ENCODE data around the gene DALRD3.
A peak's percentile ranks its signal among the peaks of the same experiment; 100 is the strongest.

DALRD3 gene

DNA sequence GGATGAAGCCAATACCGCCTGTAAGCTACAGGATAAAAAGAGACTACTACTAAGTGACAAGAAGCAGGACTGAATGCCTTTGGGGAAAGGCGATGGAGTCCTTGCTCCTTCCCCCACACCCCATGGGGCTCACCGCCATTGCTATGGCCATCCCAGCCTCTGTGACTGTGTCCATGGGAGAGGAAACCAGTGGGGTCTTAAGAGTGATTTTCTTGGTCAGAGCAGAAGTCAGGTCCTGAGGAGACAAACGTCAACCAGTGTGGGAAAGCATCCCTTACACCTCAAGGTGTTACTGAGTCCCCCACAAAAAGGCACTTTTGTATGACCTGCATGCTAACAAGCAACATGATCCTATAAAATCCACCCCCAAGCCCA is 9.9 kb upstream of the DALRD3 start:
- no peaks in the 10 kb centered on the region for H3K9me3 ChIP-seq (ENCODE audit: control insufficient read depth, low read depth, low read length)
- peaks cover 9% of the 10 kb centered on the region for H3K4me1 ChIP-seq (ENCODE audit: control insufficient read depth, low read depth, low read length)

DNA sequence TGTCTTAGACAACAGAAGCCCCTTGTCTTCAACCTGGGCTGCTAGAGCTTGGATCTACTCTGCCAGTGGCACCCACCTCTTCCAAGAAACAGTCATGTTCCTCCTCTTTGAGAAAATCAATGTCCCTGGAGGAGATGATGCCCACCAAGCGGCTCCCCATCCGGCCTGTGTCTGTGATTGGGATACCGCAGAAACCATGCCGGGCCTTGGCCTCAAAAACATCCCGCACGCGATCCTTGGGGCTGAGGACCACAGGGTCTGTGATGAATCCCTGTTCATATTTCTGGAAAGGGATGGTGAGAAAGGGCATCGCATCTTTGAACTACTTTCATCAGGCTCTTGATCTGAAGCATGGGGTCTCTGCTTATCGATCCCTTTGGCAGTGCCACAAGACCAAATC is 9.3 kb upstream of the DALRD3 start:
- Histone ChIP-seq H3K4me1 (ENCODE audit: control insufficient read depth, low read depth, low read length) (peaks cover 9% of the 10 kb centered on the region), H3K27ac (ENCODE audit: low read length) (no peak overlapping the region), H3K9ac (ENCODE audit: low read length) (no peak overlapping the region)

More for the DNA sequence above, 9.9 kb upstream of the DALRD3 start:
- H3K27me3 ChIP-seq (ENCODE audit: control insufficient read depth, insufficient read depth, low read length) = no peaks in the 10 kb centered on the region
- H3K27ac ChIP-seq (ENCODE audit: low read length) = no peak overlapping the region
- peak overlapping the region; percentile 75 for H3K9ac ChIP-seq (ENCODE audit: low read length)
- peaks cover 72% of the 10 kb centered on the region for H3K36me3 ChIP-seq (ENCODE audit: control insufficient read depth, low read depth, low read length)
- H3K4me3 ChIP-seq (ENCODE audit: low read length) = peak overlapping the region; percentile 72

DNA sequence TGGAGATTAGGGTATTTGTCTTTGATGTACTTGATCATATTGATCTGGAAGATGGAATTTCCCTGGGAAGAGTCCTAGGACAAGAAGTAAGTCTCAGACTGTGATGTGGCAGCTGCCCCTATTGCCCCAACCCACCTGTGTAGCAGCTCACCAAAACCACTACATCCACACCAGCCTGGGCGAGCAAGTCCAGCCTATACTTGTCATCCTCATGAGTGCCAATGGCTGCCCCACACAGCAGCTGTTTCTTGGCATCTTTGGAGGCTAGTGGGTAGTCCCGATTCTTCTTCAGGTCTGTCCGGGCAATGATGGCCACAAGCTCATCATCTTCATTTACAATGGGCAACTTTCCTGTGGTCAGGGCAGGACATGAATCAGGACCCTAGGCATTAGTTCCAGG is 8.2 kb upstream of the DALRD3 start:
- Histone ChIP-seq H3K27me3 (ENCODE audit: control insufficient read depth, insufficient read depth, low read length) (no peaks in the 10 kb centered on the region), H3K4me3 (ENCODE audit: low read length) (no peak overlapping the region), H3K9ac (ENCODE audit: low read length) (no peak overlapping the region), H3K36me3 (ENCODE audit: control insufficient read depth, low read depth, low read length) (peaks cover 57% of the 10 kb centered on the region), H3K4me1 (ENCODE audit: control insufficient read depth, low read depth, low read length) (peaks cover 9% of the 10 kb centered on the region), H3K9me3 (ENCODE audit: control insufficient read depth, low read depth, low read length) (no peaks in the 10 kb centered on the region), H3K27ac (ENCODE audit: low read length) (no peak overlapping the region)

More for the DNA sequence above, 9.3 kb upstream of the DALRD3 start:
- Histone ChIP-seq H3K27me3 (ENCODE audit: control insufficient read depth, insufficient read depth, low read length) (no peaks in the 10 kb centered on the region), H3K9me3 (ENCODE audit: control insufficient read depth, low read depth, low read length) (no peaks in the 10 kb centered on the region), H3K4me3 (ENCODE audit: low read length) (peak overlapping the region; percentile 72), H3K36me3 (ENCODE audit: control insufficient read depth, low read depth, low read length) (peaks cover 68% of the 10 kb centered on the region)

DNA sequence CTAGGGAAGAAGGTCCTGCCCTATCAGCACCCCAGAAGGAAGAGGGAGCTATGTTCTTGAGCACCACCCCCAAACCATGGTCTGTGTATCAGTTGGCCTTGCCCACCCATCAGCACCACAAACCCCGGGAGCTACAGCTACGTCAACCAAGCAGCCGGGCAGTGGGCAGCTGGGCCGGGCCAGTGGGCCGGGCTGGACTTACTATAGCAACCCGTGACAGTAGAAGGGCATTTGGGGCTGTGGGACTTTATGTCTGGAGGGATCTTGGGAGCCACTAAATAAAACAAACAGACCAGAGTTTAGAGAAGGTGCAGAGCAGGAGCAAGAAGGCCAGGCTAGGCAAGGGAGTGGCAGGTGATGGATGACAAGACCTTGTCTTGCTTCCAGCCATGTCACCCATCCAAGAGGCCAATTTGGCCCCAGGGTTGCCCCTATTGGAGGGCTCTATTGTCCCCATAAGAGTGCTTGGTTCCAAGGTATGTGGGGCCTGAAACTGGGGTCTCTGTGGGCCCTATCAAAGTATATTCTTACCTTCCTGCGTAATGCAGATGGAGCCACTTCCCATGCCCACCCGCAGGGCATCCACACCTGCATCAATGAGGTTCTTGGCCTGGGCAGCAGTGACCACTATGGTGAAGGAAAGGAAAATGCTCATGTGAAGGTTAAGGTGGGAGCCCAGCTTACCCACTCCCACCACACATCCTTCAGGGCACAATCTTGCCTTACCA is 7.6 kb upstream of the DALRD3 start:
- H3K9ac ChIP-seq (ENCODE audit: low read length) = no peak overlapping the region
- peaks cover 52% of the 10 kb centered on the region for H3K36me3 ChIP-seq (ENCODE audit: control insufficient read depth, low read depth, low read length)
- H3K4me3 ChIP-seq (ENCODE audit: low read length) = no peak overlapping the region
- H3K4me1 ChIP-seq (ENCODE audit: control insufficient read depth, low read depth, low read length) = peaks cover 9% of the 10 kb centered on the region
- no peaks in the 10 kb centered on the region for H3K9me3 ChIP-seq (ENCODE audit: control insufficient read depth, low read depth, low read length)
- no peak overlapping the region for H3K27ac ChIP-seq (ENCODE audit: low read length)
- H3K27me3 ChIP-seq (ENCODE audit: control insufficient read depth, insufficient read depth, low read length) = no peaks in the 10 kb centered on the region

DNA sequence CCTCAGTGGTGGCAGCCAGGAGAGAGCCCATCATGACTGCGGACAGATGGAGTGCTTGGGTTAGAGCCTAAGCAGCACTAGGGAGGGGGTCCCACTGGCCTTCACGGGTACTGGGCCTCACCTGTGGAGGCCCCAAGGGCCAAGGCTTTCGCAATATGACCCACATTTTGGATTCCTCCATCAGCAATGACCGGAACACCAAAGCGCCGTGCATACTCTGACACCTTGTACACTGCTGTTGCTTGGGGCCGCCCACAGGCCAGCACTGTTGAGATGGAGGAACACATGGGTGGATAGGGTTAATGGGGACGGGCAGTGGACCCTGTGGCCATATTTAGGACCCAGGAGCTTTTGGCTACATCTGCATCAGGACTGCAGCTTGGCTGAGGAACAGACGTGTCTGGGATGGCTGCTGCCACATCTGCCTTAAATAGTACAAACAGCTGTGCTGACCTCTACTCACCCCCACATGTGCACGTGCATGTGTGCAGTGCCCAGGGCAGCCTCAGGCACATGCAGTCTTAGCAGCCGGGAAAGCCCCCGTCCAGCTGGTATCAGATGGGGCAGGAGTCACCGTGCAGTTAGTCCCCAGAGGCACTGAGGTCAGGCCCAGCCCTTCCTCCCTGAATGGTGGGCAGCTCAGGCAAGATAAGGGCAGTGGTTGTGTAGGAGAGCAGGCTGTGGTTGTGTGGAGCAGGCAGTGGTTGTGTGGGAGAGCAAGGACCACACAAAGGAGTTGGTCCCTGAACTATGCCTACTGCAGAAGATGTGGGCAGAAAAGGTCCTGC is 6.8 kb upstream of the DALRD3 start:
- Histone ChIP-seq H3K9me3 (ENCODE audit: control insufficient read depth, low read depth, low read length) (no peaks in the 10 kb centered on the region), H3K27ac (ENCODE audit: low read length) (no peak overlapping the region), H3K9ac (ENCODE audit: low read length) (no peak overlapping the region), H3K27me3 (ENCODE audit: control insufficient read depth, insufficient read depth, low read length) (no peaks in the 10 kb centered on the region), H3K4me3 (ENCODE audit: low read length) (no peak overlapping the region), H3K4me1 (ENCODE audit: control insufficient read depth, low read depth, low read length) (peaks cover 11% of the 10 kb centered on the region), H3K36me3 (ENCODE audit: control insufficient read depth, low read depth, low read length) (peaks cover 50% of the 10 kb centered on the region)

DNA sequence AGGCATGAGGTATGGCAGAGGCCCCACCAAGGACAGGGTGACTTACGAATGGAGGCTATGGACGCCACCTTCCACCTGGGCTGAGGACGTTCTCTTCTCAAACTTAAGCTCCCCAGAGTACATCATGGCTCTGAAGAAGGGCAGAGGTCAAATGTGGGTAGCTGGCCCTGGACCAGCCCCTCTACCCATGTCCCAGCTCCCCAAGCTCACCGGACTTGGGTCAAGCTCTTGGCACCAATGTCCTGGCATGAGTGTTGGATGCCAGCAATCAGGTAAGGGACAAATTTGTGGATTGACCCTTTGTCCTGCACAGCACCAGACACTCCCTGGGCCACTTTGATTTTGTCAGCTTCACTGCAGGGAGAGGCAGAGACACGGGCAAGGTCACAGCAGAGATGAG is 6.1 kb upstream of the DALRD3 start:
- Histone ChIP-seq H3K9ac (ENCODE audit: low read length) (no peak overlapping the region), H3K36me3 (ENCODE audit: control insufficient read depth, low read depth, low read length) (peaks cover 48% of the 10 kb centered on the region), H3K27ac (ENCODE audit: low read length) (no peak overlapping the region), H3K9me3 (ENCODE audit: control insufficient read depth, low read depth, low read length) (no peaks in the 10 kb centered on the region), H3K27me3 (ENCODE audit: control insufficient read depth, insufficient read depth, low read length) (no peaks in the 10 kb centered on the region), H3K4me3 (ENCODE audit: low read length) (no peak overlapping the region), H3K4me1 (ENCODE audit: control insufficient read depth, low read depth, low read length) (peaks cover 14% of the 10 kb centered on the region)

- Histone ChIP-seq H3K27ac (ENCODE audit: low read length) (no peak overlapping the region), H3K9ac (ENCODE audit: low read length) (no peak overlapping the region), H3K27me3 (ENCODE audit: control insufficient read depth, insufficient read depth, low read length) (no peaks in the 10 kb centered on the region), H3K4me3 (ENCODE audit: low read length) (no peak overlapping the region), H3K9me3 (ENCODE audit: control insufficient read depth, low read depth, low read length) (no peaks in the 10 kb centered on the region), H3K36me3 (ENCODE audit: control insufficient read depth, low read depth, low read length) (peaks cover 48% of the 10 kb centered on the region), H3K4me1 (ENCODE audit: control insufficient read depth, low read depth, low read length) (peaks cover 13% of the 10 kb centered on the region)
Measured at GRCh38 chr3:49023775-49024174, 5.4 kb upstream of the DALRD3 start.

DNA sequence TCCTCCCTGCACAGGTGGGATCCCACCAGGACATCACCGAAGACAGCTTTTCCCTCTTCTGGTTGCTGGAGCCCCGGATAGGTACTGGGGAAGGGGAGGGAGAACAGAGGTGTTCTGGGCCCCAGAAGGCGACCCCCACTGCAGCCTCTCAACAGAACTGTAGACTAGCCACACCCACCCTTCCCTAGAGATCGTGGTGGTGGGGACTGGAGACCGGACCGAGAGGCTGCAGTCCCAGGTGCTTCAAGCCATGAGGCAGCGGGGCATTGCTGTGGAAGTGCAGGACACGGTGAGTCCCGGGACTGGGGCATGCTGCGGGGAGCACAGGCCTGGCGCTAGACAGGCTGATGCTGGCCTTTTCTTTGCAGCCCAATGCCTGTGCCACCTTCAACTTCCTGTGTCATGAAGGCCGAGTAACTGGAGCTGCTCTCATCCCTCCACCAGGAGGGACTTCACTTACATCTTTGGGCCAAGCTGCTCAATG is 4.3 kb upstream of the DALRD3 start:
- H3K4me1 ChIP-seq (ENCODE audit: control insufficient read depth, low read depth, low read length) = peaks cover 6% of the 10 kb centered on the region
- H3K9me3 ChIP-seq (ENCODE audit: control insufficient read depth, low read depth, low read length) = no peaks in the 10 kb centered on the region
- no peaks in the 10 kb centered on the region for H3K27me3 ChIP-seq (ENCODE audit: control insufficient read depth, insufficient read depth, low read length)
- H3K27ac ChIP-seq (ENCODE audit: low read length) = peak overlapping the region; percentile 32
- peak overlapping the region; percentile 67 for H3K4me3 ChIP-seq (ENCODE audit: low read length)
- peaks cover 46% of the 10 kb centered on the region for H3K36me3 ChIP-seq (ENCODE audit: control insufficient read depth, low read depth, low read length)
- H3K9ac ChIP-seq (ENCODE audit: low read length) = peak overlapping the region; percentile 89

DNA sequence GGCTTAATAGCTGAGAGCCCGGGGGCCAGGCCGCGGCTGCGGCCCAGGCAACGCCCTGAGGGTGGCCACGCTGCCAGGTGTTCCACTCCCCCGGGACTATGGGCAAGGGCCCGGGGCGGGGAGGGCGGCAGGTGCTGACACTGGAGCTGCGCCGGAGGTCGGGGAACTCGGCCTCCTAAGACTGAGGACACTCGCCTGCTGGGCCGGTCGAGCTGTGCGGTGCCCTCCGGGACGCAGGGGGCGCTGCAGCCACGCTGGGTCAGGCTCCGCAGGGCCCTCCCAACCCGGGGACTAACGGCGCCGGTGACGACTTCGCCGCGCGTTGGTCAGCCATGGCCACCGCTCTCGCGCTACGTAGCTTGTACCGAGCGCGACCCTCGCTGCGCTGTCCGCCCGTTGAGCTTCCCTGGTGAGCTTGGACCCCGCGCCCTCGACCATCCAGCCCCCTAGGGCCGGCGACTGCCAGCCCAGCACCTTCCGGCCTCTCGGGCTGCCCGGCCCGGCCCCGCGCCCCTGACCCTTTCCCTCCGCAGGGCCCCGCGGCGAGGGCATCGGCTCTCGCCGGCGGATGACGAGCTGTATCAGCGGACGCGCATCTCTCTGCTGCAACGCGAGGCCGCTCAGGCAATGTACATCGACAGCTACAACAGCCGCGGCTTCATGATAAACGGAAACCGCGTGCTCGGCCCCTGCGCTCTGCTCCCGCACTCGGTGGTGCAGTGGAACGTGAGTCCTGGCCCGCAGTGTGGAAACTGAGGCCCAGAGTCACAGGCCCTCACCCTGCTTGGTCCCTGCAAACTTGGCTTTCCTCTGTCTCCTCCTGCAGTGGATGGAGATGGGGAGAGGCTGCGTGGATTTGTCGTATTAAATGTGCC is 3.7 kb upstream of the DALRD3 start, which contains the start of gene NDUFAF3:
Gene NDUFAF3 (plus strand): TSS at position 309 of the 875 bp plus-strand sequence. CDS start 24 bp downstream, at position 333.
- Histone ChIP-seq H3K4me3 (ENCODE audit: low read length) (peak within 1 kb of the TSS; percentile 67), H3K27me3 (ENCODE audit: control insufficient read depth, insufficient read depth, low read length) (no peaks in the 10 kb centered on the region), H3K27ac (ENCODE audit: low read length) (peak within 1 kb of the TSS; percentile 72), H3K9me3 (ENCODE audit: control insufficient read depth, low read depth, low read length) (no peaks in the 10 kb centered on the region), H3K9ac (ENCODE audit: low read length) (peak within 1 kb of the TSS; percentile 89), H3K36me3 (ENCODE audit: control insufficient read depth, low read depth, low read length) (peaks cover 39% of the 10 kb centered on the region), H3K4me1 (ENCODE audit: control insufficient read depth, low read depth, low read length) (peaks cover 6% of the 10 kb centered on the region)

DNA sequence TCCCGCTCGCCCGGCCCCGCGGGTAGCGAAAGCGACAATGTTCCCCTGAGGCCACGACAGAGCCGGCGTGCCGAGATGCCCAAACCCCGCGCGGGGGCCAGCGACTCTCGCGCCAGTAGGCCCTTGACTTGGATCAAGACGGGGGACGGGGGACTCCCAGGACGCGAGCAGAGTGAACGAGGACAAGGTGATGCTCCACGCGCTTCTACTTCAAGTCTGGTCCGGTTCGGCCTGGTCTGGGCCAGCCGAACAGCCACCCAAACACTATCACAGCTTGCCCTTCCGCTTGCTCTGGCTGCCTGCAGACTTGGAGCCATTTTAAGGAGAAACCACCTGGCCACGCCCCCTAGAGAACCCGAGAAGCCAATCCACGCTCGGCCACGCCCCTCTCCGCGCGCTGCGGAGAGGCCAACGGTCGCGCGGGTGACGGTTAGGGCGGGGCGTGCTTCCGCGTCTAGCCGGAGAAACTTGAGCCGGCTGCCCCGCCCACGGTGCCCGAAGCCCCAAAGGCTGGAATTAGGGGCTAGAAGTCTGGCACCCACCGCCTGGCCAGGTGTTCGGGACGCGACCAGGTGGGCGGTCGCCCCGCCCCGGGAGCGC is 2.9 kb upstream of the DALRD3 start:
- Histone ChIP-seq H3K9ac (ENCODE audit: low read length) (peak overlapping the region; percentile 89), H3K9me3 (ENCODE audit: control insufficient read depth, low read depth, low read length) (no peaks in the 10 kb centered on the region), H3K27me3 (ENCODE audit: control insufficient read depth, insufficient read depth, low read length) (no peaks in the 10 kb centered on the region), H3K36me3 (ENCODE audit: control insufficient read depth, low read depth, low read length) (peaks cover 32% of the 10 kb centered on the region), H3K27ac (ENCODE audit: low read length) (peak overlapping the region; percentile 72), H3K4me3 (ENCODE audit: low read length) (peak overlapping the region; percentile 67), H3K4me1 (ENCODE audit: control insufficient read depth, low read depth, low read length) (peaks cover 6% of the 10 kb centered on the region)

All from iPS-18a (cell line).